Mesendoderm (in vitro differentiated cells): ENCODE data around the gene UHRF2.
A peak's percentile ranks its signal among the peaks of the same experiment; 100 is the strongest.
"Not testable (repeated sequence)": the region's sequence is repeated elsewhere in the genome, so short reads cannot be mapped to it uniquely, and the experiment has no call there.

ENCODE experiments used
- DNase-seq: peaks from one replicate; pipeline ENCODE4 v3.0.0; 2013
- H2AK5ac ChIP-seq: 2 replicates; pipeline ENCODE4 v1.6.1; 2013; ENCODE audit warnings: low read length, inconsistent platforms
- H2BK120ac ChIP-seq: 2 replicates; pipeline ENCODE4 v1.6.1; 2013; ENCODE audit warnings: low read depth, mild to moderate bottlenecking, low read length, moderate library complexity, mixed read lengths
- H2BK15ac ChIP-seq: replicated peaks from 2 replicates; pipeline ENCODE4 v1.6.1; 2013; ENCODE audit warnings: low read depth, mild to moderate bottlenecking, moderate library complexity
- H2BK5ac ChIP-seq: 2 replicates; pipeline ENCODE4 v1.6.1; 2013; ENCODE audit warnings: low read length, inconsistent platforms
- H3K18ac ChIP-seq: 2 replicates; pipeline ENCODE4 v1.6.1; 2013; ENCODE audit warnings: mild to moderate bottlenecking, low read length, mixed read lengths
- H3K23ac ChIP-seq: one replicate; pipeline ENCODE4 v1.6.1; 2013; ENCODE audit warnings: low read length
- H3K27ac ChIP-seq: 2 replicates; pipeline ENCODE4 v1.5.1; 2013; ENCODE audit warnings: low read depth, mild to moderate bottlenecking, inconsistent platforms, low read length, moderate library complexity
- H3K27me3 ChIP-seq: 2 replicates; pipeline ENCODE4 v1.6.1; 2013; ENCODE audit warnings: low read length, control low read depth, mild to moderate bottlenecking, inconsistent platforms; ENCODE audit not compliant: insufficient read depth, poor library complexity
- H3K36me3 ChIP-seq: 2 replicates; pipeline ENCODE4 v1.6.1; 2013; ENCODE audit warnings: low read length, inconsistent platforms; ENCODE audit not compliant: control insufficient read depth, insufficient read depth
- H3K4ac ChIP-seq: one replicate; pipeline ENCODE4 v1.6.1; 2013; ENCODE audit warnings: low read depth, mild to moderate bottlenecking, low read length, moderate library complexity
- H3K4me1 ChIP-seq: 2 replicates; pipeline ENCODE4 v1.6.1; 2013; ENCODE audit warnings: low read depth, low read length, inconsistent platforms; ENCODE audit not compliant: control insufficient read depth
- H3K4me2 ChIP-seq: 2 replicates; pipeline ENCODE4 v1.6.1; 2013; ENCODE audit warnings: low read length
- H3K4me3 ChIP-seq: 2 replicates; pipeline ENCODE4 v1.5.1; 2013; ENCODE audit warnings: mild to moderate bottlenecking, low read length
- H3K56ac ChIP-seq: one replicate; pipeline ENCODE4 v1.6.1; 2013; ENCODE audit warnings: low read length
- H3K79me1 ChIP-seq: 2 replicates; pipeline ENCODE4 v1.6.1; 2013; ENCODE audit warnings: low read length, inconsistent platforms
- H3K79me2 ChIP-seq: 2 replicates; pipeline ENCODE4 v1.6.1; 2013; ENCODE audit warnings: mild to moderate bottlenecking, low read length; ENCODE audit not compliant: control insufficient read depth, insufficient read depth
- H3K9ac ChIP-seq: 2 replicates; pipeline ENCODE4 v1.6.1; 2013; ENCODE audit warnings: low read length, inconsistent platforms
- H4K5ac ChIP-seq: one replicate; pipeline ENCODE4 v1.6.1; 2013; ENCODE audit warnings: low read length
- H4K8ac ChIP-seq: one replicate; pipeline ENCODE4 v1.6.1; 2013; ENCODE audit warnings: low read depth, mild to moderate bottlenecking, control low read depth, low read length, moderate library complexity
- WGBS: extraction: QIAGEN DNeasy Blood & Tissue Kit; methylation state at CpG from one replicate; pipeline ENCODE4 v1.1.7; 2013; ENCODE audit warnings: low lambda C conversion rate, missing lambda C conversion rate; ENCODE audit not compliant: insufficient coverage; ENCODE audit errors: extremely low coverage; 5-methylcytosine and 5-hydroxymethylcytosine counted together

UHRF2 gene

DNA sequence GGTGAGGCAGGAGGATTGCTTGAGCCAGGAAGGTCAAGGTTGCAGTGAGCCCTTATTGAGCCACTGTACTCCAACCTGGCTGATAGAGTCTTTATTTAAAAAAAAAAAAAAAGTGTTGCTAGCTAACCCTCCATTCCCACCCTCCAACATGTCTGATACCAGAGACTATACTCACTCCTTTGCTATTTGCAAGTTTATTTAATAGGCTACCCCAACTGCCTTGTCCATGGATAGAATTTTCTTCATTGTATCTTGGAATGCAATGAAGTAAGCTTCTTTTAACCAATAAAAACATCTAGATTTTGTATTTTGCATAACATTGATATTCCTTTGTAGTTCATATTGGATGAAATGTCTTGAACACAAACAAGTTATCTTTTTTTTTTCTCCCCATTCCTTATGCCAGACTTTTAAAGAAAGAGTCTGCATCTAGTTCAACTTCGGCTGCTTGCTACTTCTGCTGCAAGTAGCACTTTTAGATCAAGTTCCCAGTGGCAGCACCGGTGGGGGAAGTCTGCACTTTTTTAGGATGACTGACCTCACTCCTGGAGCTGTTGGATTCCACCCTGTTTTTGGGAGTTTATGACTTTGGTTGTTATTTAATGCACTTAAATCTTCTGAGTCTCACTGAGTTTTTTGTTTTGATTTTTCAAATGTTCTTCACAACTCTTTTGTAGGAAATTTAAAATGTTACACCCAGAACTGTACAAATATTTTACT, 112.5 kb downstream of the UHRF2 start:
- no peak overlapping the region for H3K56ac ChIP-seq
- no peak for DNase-seq
- H4K5ac ChIP-seq = no peak overlapping the region
- H3K4me2 ChIP-seq = no peak overlapping the region
- no peak overlapping the region for H3K23ac ChIP-seq
- no peak overlapping the region for H3K18ac ChIP-seq
- H3K4me3 ChIP-seq = no peak overlapping the region
- H2BK15ac ChIP-seq = no peak overlapping the region
- no peak overlapping the region for H3K27ac ChIP-seq
- no peaks in the 10 kb centered on the region for H3K79me1 ChIP-seq
- H2AK5ac ChIP-seq = no peak overlapping the region
- H4K8ac ChIP-seq = no peak overlapping the region
- no peak overlapping the region for H2BK120ac ChIP-seq
- H3K36me3 ChIP-seq = no peaks in the 10 kb centered on the region
- no CpG with 5 or more reads among the region's 2 CpGs for WGBS
- no peak overlapping the region for H2BK5ac ChIP-seq
- no peak overlapping the region for H3K4ac ChIP-seq
- no peaks in the 10 kb centered on the region for H3K27me3 ChIP-seq
- no peak overlapping the region for H3K9ac ChIP-seq
- no peaks in the 10 kb centered on the region for H3K4me1 ChIP-seq
- H3K79me2 ChIP-seq = no peaks in the 10 kb centered on the region

DNA sequence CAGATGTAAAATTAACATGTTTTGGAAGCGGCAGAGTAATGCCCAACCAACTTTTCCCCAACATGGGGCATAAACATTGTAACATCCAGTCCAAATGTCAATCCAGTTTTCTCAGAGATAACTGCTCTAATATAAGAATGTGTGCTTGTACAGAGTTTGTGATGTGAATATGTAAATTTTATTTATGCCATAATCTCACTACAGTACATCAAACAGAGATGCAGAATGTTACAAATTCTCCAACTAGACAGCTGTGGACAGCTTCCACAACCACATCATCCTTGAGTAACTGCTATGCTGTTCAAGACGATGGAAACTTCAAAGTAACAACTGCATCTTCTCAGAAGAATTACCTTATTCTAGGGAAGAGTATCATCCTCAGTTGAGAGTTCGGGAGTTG, 122.6 kb downstream of the UHRF2 start:
- H3K79me1 ChIP-seq = no peaks in the 10 kb centered on the region
- no peak overlapping the region for H2BK15ac ChIP-seq
- no peak overlapping the region for H3K9ac ChIP-seq
- H3K18ac ChIP-seq = no peak overlapping the region
- no peak overlapping the region for H3K4me2 ChIP-seq
- no peak overlapping the region for H2BK120ac ChIP-seq
- no peak for DNase-seq
- H3K27ac ChIP-seq = no peak overlapping the region
- no peak overlapping the region for H3K4ac ChIP-seq
- H3K79me2 ChIP-seq = no peaks in the 10 kb centered on the region
- H4K5ac ChIP-seq = no peak overlapping the region
- H2AK5ac ChIP-seq = no peak overlapping the region
- H3K23ac ChIP-seq = no peak overlapping the region
- no peak overlapping the region for H4K8ac ChIP-seq
- no peak overlapping the region for H2BK5ac ChIP-seq
- no peaks in the 10 kb centered on the region for H3K27me3 ChIP-seq
- H3K4me1 ChIP-seq = peaks cover 2% of the 10 kb centered on the region
- WGBS = no CpG with 5 or more reads among the region's 3 CpGs
- no peak overlapping the region for H3K4me3 ChIP-seq
- no peaks in the 10 kb centered on the region for H3K36me3 ChIP-seq
- no peak overlapping the region for H3K56ac ChIP-seq

DNA sequence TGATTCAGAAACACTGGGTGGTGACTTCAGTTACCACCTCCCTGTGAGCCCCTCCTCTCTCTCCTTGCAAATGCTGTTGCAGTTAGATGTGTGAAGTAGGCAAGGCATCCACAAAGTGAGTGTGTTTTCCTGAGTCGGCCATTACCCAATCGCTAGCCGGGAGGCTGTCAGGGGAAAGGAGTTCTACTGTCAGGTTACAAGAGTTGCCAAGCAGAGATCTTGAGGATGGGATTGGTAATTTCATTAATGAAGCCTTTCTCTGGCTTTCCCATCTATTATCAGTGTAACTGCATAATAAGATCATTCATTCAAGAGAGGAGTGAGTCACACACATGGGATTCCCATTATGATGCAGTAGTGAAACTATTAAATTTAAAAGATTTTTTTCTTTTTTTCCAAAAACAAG, 125.7 kb downstream of the UHRF2 start:
- Histone ChIP-seq H4K5ac (no peak overlapping the region), H3K4me3 (no peak overlapping the region), H3K18ac (no peak overlapping the region), H2BK120ac (no peak overlapping the region), H3K9ac (no peak overlapping the region), H3K79me2 (no peaks in the 10 kb centered on the region), H4K8ac (no peak overlapping the region), H3K79me1 (no peaks in the 10 kb centered on the region), H3K36me3 (no peaks in the 10 kb centered on the region), H3K27ac (no peak overlapping the region), H3K4me2 (no peak overlapping the region), H3K4ac (no peak overlapping the region), H3K27me3 (no peaks in the 10 kb centered on the region), H2BK15ac (no peak overlapping the region), H3K23ac (no peak overlapping the region), H3K56ac (no peak overlapping the region), H2AK5ac (no peak overlapping the region), H3K4me1 (peaks cover 2% of the 10 kb centered on the region), H2BK5ac (no peak overlapping the region)
- peak; percentile 76 for DNase-seq
- no CpG with 5 or more reads among the region's 3 CpGs for WGBS

GRCh38 chr9:6542617-6543016, 129.6 kb downstream of the UHRF2 start:
- not testable (repeated sequence) for H3K36me3 ChIP-seq
- WGBS = no CpG with 5 or more reads among the region's 5 CpGs

DNA sequence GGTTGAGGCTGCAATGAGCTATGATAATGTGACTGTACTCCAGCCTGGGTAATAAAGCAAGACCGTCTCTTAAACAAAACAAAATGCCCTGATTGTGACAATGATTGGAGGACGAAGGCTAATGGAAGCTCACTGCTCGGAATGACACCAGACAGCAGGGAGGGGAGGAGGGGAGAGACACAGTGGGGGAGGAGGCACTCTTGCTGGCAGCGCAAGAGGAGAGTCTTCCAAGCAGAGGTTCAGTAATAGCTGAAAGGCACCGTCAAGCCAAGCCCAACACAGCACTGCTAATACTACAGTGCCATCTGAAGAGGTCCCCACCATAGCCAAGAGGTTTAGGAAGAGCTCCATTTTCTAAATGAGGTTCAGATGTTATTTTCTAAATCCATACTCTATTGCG, 130.2 kb downstream of the UHRF2 start:
- DNase-seq = peak; percentile 25
- Histone ChIP-seq H3K56ac (no peak overlapping the region), H3K79me2 (no peaks in the 10 kb centered on the region), H2AK5ac (no peak overlapping the region), H3K4me1 (peaks cover 2% of the 10 kb centered on the region), H3K36me3 (no peaks in the 10 kb centered on the region), H3K4me2 (no peak overlapping the region), H3K27me3 (no peaks in the 10 kb centered on the region), H2BK15ac (no peak overlapping the region), H4K5ac (no peak overlapping the region), H3K9ac (no peak overlapping the region), H2BK120ac (no peak overlapping the region), H4K8ac (no peak overlapping the region), H3K18ac (no peak overlapping the region), H2BK5ac (no peak overlapping the region), H3K79me1 (no peaks in the 10 kb centered on the region), H3K27ac (no peak overlapping the region), H3K23ac (no peak overlapping the region), H3K4me3 (no peak overlapping the region), H3K4ac (no peak overlapping the region)
- no CpG with 5 or more reads among the region's 6 CpGs for WGBS

More at GRCh38 chr9:6542617-6543016, 129.6 kb downstream of the UHRF2 start:
- H3K27ac ChIP-seq, H2BK5ac ChIP-seq, H3K79me1 ChIP-seq, H3K79me2 ChIP-seq, H3K18ac ChIP-seq, H3K9ac ChIP-seq, H3K4me2 ChIP-seq, H3K4ac ChIP-seq, H4K5ac ChIP-seq, H3K56ac ChIP-seq, H2BK15ac ChIP-seq, H3K27me3 ChIP-seq, H4K8ac ChIP-seq, H3K4me3 ChIP-seq, H2AK5ac ChIP-seq, DNase-seq, H3K4me1 ChIP-seq, H3K23ac ChIP-seq, H2BK120ac ChIP-seq: not testable (repeated sequence)
